Stimulated activated CD8-positive, alpha-beta memory T cell treated with anti-CD3 and anti-CD28 coated beads, Interleukin-4, amount 100 ng/mL, for 48 hours (primary cell): ENCODE measurements around the gene HAL.

Experiments
- DNase-seq: peaks from one replicate; pipeline ENCODE4 v3.0.0-alpha.2; 2020

The HAL gene

GRCh38 chr12:96006727-96007126 is 10.6 kb upstream of the HAL start:
- DNase-seq, result no peak

- DNase-seq, result no peak
Measured at GRCh38 chr12:96000858-96001257, 4.7 kb upstream of the HAL start.

DNA sequence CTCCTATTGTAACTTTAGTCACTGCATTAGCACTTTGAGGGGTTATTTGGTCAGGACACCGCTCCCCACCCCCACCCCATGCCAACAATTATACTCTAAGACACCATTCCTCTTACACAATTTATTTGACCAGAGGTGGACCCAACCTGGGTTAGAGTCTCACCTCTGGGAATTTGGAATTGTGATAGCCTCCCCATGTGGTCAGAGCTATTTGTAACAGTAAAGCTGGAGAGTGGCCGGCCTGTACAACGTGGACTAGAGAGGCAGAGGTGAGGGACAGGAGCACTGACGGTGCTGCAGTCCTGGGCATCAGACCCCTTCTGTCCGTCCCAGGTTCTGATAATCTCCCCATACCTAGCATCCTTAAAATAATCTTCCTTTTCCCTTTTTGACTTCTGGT is 3.3 kb upstream of the HAL start:
- no peak for DNase-seq

- peak; percentile 42 for DNase-seq
Measured at GRCh38 chr12:95998611-95999286, 2.6 kb upstream of the HAL start.

DNA sequence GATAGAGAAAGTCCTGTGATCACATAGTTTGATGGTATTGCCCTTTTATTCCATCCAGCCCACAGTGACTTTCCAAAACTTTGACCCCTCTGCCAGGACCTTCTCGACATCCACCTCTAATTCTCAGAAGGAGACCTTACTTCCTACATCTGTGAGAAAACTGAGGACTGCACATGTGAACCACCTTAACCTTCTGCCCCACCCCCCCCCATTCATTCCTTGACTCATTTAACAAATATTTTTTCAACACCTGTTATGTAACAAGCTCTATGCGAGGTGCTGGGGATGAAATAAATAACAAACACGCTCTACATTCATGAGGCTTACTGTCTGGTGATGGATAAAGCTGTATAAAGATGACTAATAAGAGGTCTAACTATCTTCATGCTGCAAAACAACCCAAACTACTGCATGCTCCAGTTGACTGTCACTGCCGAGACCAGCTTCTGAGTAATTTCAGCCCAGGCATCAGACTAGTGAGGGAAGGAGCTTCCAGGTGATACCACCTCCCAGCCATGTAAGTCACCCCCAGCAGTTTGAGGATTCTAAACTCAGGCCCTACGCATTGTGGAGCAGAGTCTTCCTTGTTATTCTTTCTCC is 1.9 kb upstream of the HAL start:
- DNase-seq, result no peak

DNA sequence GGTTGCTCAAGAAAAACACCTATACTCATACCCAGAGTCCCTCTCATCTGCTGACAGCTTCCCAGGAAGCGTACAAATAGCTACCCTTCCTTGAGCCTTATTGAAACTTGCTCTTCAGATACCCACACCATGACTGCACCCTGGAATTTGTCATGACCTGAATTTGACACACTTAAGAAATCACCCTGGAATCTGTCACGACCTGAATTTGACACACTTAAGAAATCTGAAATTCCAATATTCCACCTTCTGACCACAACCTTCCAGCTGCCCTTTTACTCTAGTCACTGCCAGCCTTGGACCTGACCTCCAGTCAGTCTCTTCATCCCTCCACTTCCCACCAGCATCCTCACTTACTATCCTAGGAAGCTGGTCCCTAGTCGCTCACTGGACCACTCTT is 1.1 kb upstream of the HAL start:
- no peak for DNase-seq

- no peak for DNase-seq
Measured at GRCh38 chr12:95995238-95996031, 709 bp downstream of the HAL start.

GRCh38 chr12:95994476-95994875 is 1.7 kb downstream of the HAL start:
- DNase-seq, result no peak

- DNase-seq, result no peak
Measured at GRCh38 chr12:95993907-95994306, 2.2 kb downstream of the HAL start.

DNA sequence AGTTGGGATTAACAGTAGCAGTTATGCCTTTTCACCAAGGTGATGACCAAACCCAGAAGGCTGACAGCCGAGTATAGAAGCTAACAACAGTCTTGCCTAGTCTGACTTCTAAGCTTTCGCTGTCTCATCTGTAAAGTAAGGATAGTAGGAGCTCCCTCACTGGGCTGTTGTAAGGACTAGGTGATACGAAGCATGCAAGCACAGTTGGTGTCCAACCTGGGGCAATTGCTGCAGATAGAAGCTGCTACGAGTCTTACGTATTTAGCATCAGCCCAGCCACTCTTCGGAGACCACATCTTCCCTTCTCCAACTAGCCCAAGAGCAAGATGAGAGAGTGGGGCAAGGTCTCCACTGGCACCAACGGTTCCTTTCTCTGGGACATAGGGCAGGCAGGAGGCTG is 6.0 kb downstream of the HAL start:
- DNase-seq, result no peak

DNA sequence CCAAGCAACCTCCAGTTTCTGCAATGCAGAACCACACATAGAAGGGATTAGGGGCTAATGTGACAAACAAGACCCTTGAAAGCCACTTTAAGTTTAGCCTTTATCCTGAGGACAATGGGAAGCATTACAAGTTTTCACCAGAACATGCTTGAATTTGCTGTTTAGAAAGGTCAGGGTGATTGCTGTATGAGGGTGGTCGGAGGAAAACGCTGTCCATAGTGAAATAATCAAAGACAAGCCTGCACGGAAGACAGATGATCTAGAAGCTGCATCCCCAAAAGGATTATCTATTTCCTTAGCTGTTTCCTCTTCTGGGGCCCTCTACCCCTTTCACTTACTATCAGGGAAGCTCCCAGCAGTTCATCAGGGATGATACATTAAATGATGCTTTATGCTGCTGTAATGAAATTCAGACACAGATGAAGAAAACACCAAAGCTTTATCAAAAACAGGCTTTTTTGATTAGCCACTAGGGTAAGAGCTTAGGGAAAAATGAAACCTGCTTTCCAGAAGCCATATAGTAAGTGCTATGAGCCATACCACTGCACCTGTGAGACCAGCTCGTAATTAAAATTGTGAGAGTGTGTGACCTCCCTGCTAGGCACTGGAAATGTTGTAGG is 6.5 kb downstream of the HAL start:
- DNase-seq, result no peak

- DNase-seq, result no peak
Measured at GRCh38 chr12:95988506-95989275, 7.5 kb downstream of the HAL start.

- no peak for DNase-seq
Measured at GRCh38 chr12:95986635-95987570, 9.2 kb downstream of the HAL start.

DNA sequence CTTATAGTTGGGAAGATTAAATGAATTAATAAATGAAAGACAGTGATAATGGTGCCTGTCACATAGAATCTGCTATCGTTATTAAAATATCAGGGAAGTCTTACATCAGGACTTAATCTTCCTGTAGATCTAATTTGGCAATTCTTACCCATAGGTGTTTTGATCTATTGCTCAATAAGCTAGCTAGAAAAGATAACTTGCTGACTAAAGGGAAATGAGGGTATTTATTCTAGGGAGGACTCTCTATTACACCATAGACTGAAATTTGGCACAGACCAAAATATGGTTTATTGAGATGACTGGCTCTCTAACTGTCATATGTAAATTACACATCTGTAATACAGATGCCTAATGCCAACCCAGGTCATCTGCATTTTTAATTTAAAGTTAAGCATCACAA is 11.5 kb downstream of the HAL start:
- DNase-seq, result no peak

- no peak for DNase-seq
Measured at GRCh38 chr12:95982602-95983001, 13.5 kb downstream of the HAL start.

DNA sequence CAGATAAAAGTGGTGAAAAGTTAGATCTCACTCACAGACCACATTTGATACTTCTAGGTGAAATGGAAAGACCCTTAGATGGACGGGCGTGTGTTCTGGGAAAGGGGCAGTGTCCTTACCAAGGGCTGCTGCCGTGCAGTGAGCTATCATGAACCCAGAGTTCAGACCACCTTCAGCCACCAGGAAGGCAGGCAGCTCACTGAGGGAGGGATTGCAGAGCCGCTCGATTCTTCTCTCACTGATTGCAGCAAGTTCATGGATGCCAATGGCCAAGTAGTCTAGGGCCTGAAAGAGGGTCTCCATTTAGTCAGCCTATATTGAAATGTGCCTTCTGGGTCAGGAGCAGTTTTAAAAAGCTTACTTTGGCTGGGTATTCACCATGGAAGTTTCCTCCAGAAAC is 15.7 kb downstream of the HAL start:
- DNase-seq, result no peak

DNA sequence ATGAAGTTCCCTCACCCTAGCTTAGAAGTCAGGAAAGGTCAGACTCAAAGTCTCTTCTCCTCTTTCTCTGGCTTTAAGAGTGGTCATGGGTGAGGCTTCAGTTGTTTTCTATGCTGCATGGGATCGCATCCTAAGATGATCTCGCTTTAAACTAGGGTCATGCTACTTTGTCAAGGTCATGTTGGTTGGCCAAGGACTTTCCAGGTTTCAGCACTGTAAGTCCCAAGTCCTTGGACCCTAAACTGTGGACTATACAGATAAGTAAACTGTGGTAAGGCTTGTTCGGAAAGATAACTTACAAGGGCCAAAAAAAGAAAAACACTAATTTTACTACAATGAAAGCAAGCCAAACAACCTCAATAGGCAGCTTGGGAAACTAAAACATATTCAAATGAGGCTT is 17.4 kb downstream of the HAL start:
- DNase-seq, result no peak

GRCh38 chr12:95978351-95978750 is 17.8 kb downstream of the HAL start:
- no peak for DNase-seq

GRCh38 chr12:95977764-95978305 is 18.3 kb downstream of the HAL start:
- no peak for DNase-seq

- no peak for DNase-seq
Measured at GRCh38 chr12:95976416-95976832, 19.7 kb downstream of the HAL start.

DNA sequence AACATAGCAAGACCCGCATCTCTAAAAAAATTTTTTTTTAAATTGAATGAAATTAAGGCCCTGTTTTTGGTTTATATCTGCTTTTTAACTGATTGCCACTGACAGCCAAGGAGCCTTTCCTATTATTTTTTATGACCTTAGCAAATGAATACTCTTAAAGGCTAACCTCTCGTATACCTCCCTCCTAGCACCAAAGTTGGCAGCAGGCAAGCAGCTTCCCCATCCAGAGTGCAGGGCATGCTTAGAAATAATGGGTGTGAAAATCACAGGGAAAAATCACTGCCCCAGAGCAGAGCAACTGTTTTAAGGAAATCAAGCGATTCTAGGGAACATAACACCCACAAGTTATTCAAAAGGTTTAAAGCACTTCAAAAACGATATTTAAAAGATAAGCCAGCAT is 20.7 kb downstream of the HAL start:
- DNase-seq, result no peak

- no peak for DNase-seq
Measured at GRCh38 chr12:95974358-95974757, 21.8 kb downstream of the HAL start.
